Inferior parietal cortex (tissue), 1 donor: Measurements from ENCODE around the gene SECTM1.
"Not testable (repeated sequence)": the region's sequence is repeated elsewhere in the genome, so short reads cannot be mapped to it uniquely, and the experiment has no call there.

Source experiments
- DNase-seq: peaks from one replicate; pipeline ENCODE4 v3.0.0-alpha.2; 2016; ENCODE audit errors: extremely low spot score

The SECTM1 gene

GRCh38 chr17:82333279-82334171 is at the start of gene SECTM1:
Gene SECTM1 (minus strand): TSS chr17:82333766. CDS start chr17:82327240, 6,526 bp downstream.
- no peak for DNase-seq

GRCh38 chr17:82382933-82383255 is 49.3 kb upstream of the SECTM1 start:
- no peak for DNase-seq

- not testable (repeated sequence) for DNase-seq
Measured at GRCh38 chr17:82382220-82382932, 48.8 kb upstream of the SECTM1 start.

- DNase-seq: not testable (repeated sequence)
Measured at GRCh38 chr17:82381703-82382009, 48.1 kb upstream of the SECTM1 start.

- peak; percentile 20 for DNase-seq
Measured at GRCh38 chr17:82380860-82381702, 47.5 kb upstream of the SECTM1 start.

GRCh38 chr17:82378741-82379021 is 45.1 kb upstream of the SECTM1 start:
- DNase-seq: no peak

- DNase-seq: no peak
Measured at GRCh38 chr17:82377924-82378740, 44.6 kb upstream of the SECTM1 start.

- not testable (repeated sequence) for DNase-seq
Measured at GRCh38 chr17:82377294-82377693, 43.7 kb upstream of the SECTM1 start.

- no peak for DNase-seq
Measured at GRCh38 chr17:82376042-82376730, 42.6 kb upstream of the SECTM1 start.

- no peak for DNase-seq
Measured at GRCh38 chr17:82375359-82376041, 41.9 kb upstream of the SECTM1 start.

GRCh38 chr17:82374626-82375331 is 41.2 kb upstream of the SECTM1 start:
- DNase-seq: no peak

GRCh38 chr17:82373731-82374625 is 40.4 kb upstream of the SECTM1 start:
- DNase-seq: no peak

GRCh38 chr17:82373072-82373452 is 39.5 kb upstream of the SECTM1 start:
- not testable (repeated sequence) for DNase-seq

- DNase-seq: no peak
Measured at GRCh38 chr17:82372249-82373071, 38.9 kb upstream of the SECTM1 start.

GRCh38 chr17:82371333-82372248 is 38.0 kb upstream of the SECTM1 start, which contains the start of gene UTS2R:
Gene UTS2R (plus strand): TSS chr17:82371765. CDS start chr17:82374325, 2,560 bp downstream.
- no peak for DNase-seq

GRCh38 chr17:82370471-82371332 is 37.1 kb upstream of the SECTM1 start:
- DNase-seq: no peak
